ENCODE measurements around the gene LBHD2. TPM values are rescaled to one million over a fixed set of nuclear protein-coding genes. Genes with fewer than 3 reads are reported as not detected.

The LBHD2 gene
- total RNA-seq, 1 experiment from 2014 or later = not detected

DNA sequence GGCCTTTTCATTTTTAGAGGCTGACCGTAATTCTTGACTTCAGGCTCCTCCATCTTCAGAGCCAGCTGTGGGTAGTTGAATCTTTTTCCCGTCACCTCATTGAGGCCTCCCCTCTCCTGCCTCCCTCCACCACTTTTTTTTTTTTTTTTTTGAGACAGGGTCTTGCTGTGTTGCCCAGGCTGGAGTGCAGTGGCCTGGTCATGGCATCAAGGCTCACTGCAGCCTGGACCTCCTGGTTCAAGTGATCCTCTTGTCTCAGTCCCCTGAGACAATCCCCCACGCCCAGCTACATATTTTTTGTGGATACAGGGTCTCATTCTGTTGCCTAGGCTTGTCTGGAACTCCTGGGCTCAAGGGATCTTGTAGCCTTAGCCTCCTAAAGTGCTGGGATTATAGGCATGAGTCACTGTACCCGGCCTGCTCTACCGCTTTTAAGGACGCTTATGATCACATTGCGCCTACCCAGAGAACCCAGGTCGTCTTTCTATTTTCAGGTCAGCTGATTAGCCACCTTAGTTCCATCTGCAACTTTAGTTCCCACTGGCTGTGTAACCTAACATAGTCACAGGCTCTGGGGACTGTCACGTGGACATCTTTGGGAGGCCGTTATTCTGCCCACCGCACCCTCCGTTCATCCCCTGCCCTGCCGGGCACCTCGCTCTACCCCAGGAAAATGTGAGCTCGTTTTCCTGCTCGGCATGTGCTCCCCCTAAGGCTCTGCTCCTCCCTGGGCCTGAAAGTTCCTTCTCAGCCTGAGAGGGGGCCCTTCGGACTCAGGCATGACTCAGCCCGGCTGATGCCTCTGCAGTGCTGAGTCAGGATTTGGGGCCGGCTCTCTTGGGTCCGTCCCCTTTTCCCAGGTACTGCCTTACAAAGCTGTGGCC lies 52.6 kb downstream of the LBHD2 start:
- TF ChIP-seq POLR2AphosphoS5 (IDR thresholded peaks at IDR 0.05; ENCODE audit: low read depth, low read length) (no peak; the same call in 1 of the 2 replicates), SIN3A (IDR thresholded peaks at IDR 0.05; ENCODE audit: borderline replicate concordance, insufficient read depth, low read depth, low read length) (no peak), TCF7L2 (IDR thresholded peaks at IDR 0.05; ENCODE audit: low read depth, low read length) (no peak)
- TF ChIP-seq, protein P1, sequence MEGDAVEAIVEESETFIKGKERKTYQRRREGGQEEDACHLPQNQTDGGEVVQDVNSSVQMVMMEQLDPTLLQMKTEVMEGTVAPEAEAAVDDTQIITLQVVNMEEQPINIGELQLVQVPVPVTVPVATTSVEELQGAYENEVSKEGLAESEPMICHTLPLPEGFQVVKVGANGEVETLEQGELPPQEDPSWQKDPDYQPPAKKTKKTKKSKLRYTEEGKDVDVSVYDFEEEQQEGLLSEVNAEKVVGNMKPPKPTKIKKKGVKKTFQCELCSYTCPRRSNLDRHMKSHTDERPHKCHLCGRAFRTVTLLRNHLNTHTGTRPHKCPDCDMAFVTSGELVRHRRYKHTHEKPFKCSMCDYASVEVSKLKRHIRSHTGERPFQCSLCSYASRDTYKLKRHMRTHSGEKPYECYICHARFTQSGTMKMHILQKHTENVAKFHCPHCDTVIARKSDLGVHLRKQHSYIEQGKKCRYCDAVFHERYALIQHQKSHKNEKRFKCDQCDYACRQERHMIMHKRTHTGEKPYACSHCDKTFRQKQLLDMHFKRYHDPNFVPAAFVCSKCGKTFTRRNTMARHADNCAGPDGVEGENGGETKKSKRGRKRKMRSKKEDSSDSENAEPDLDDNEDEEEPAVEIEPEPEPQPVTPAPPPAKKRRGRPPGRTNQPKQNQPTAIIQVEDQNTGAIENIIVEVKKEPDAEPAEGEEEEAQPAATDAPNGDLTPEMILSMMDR (IDR thresholded peaks at IDR 0.05) = no peak
- TF ChIP-seq, protein P2, sequence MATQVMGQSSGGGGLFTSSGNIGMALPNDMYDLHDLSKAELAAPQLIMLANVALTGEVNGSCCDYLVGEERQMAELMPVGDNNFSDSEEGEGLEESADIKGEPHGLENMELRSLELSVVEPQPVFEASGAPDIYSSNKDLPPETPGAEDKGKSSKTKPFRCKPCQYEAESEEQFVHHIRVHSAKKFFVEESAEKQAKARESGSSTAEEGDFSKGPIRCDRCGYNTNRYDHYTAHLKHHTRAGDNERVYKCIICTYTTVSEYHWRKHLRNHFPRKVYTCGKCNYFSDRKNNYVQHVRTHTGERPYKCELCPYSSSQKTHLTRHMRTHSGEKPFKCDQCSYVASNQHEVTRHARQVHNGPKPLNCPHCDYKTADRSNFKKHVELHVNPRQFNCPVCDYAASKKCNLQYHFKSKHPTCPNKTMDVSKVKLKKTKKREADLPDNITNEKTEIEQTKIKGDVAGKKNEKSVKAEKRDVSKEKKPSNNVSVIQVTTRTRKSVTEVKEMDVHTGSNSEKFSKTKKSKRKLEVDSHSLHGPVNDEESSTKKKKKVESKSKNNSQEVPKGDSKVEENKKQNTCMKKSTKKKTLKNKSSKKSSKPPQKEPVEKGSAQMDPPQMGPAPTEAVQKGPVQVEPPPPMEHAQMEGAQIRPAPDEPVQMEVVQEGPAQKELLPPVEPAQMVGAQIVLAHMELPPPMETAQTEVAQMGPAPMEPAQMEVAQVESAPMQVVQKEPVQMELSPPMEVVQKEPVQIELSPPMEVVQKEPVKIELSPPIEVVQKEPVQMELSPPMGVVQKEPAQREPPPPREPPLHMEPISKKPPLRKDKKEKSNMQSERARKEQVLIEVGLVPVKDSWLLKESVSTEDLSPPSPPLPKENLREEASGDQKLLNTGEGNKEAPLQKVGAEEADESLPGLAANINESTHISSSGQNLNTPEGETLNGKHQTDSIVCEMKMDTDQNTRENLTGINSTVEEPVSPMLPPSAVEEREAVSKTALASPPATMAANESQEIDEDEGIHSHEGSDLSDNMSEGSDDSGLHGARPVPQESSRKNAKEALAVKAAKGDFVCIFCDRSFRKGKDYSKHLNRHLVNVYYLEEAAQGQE (IDR thresholded peaks at IDR 0.05; ENCODE audit: insufficient read depth in 1 of 2, low read depth in 2 of 2, low read length in 1 of 2) = no peak
- intact Hi-C loops (cut with micrococcal nuclease; ENCODE audit: unreplicated experiment) (no loop called here), in situ Hi-C loops (cut with HindIII; ENCODE audit: low pct_unique_long_range_greater_than_20kb, low sequenced_read_pairs) (no loop called here)
- CTCF ChIA-PET = interaction anchor here (0.7 to 1.8 kb wide), 2 partner anchors 32 to 39 kb away, joined by 7 to 9 read pairs; no protein-coding TSS in a partner anchor
- H3K27me3 ChIP-seq (ENCODE audit: control insufficient read depth, insufficient read depth, low read length) = no peaks in the 10 kb centered on the region
- H3K36me3 ChIP-seq (ENCODE audit: control insufficient read depth, insufficient read depth, low read length) = 0 out of 2 replicates have a peak, but pooled peaks cover 2% of the 10 kb centered on the region
- H3K27ac ChIP-seq (ENCODE audit: low read length) = peak overlapping the region; percentile 88
- no peaks in the 10 kb centered on the region for H3K9me3 ChIP-seq (ENCODE audit: control insufficient read depth, insufficient read depth, low read depth, low read length)
- H3K4me3 ChIP-seq (ENCODE audit: low read depth in 2 of 2, low read length in 2 of 2) = no peak overlapping the region
- peak; percentile 37 for ATAC-seq
- peaks cover 62% of the 10 kb centered on the region for H3K4me1 ChIP-seq (ENCODE audit: control insufficient read depth, insufficient read depth, low read length)
- BruUV-seq (replicated peaks) = TSS peak; percentile 85
- POLR2A ChIA-PET = interaction anchor here (0.7 kb wide), 1 partner anchor 86 kb away, joined by 3 read pairs; no protein-coding TSS in a partner anchor
- DNase-seq (ENCODE audit: low read depth, low spot score) = peak; percentile 41

DNA sequence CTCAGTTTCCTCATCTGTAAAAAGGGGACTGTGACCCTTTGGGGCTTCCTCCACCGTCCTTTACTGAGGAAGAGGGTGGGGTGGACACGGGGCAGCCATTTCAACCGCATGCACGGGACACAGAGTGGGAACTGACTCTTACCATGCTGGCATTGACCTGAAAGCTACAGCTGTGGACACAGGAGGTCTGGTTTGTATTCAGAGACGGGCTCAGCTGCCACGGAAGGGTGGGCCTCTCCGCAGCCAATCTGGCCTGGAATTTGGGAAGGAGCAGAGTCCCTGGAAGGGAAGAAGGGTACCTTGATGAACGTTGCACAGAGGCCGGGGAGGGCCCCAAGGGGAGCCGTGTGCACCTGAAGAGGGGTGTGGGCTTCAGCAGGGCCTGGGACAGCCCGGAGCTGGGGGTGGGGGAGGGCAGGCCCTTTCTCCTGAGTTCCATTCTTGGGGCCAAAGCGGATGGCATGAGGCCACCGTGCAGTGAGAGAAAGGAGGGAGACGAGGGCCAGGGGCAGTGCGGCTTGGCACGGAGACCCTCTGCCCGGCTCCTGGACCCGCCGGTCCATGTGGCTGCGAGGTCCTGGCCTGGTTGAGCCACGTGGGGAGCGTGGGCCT lies 53.8 kb downstream of the LBHD2 start:
- no TSS peak for BruUV-seq (replicated peaks)
- TF ChIP-seq SIN3A (IDR thresholded peaks at IDR 0.05; ENCODE audit: borderline replicate concordance, insufficient read depth, low read depth, low read length) (peak; percentile 93), POLR2AphosphoS5 (IDR thresholded peaks at IDR 0.05; ENCODE audit: low read depth, low read length) (peak; percentile 77; the same call in 1 of the 2 replicates), TCF7L2 (IDR thresholded peaks at IDR 0.05; ENCODE audit: low read depth, low read length) (no peak)
- TF ChIP-seq, protein P1 (IDR thresholded peaks at IDR 0.05) = no peak
- TF ChIP-seq, protein P2 (IDR thresholded peaks at IDR 0.05; ENCODE audit: insufficient read depth in 1 of 2, low read depth in 2 of 2, low read length in 1 of 2) = no peak
- ATAC-seq (peak; percentile 51), DNase-seq (ENCODE audit: low read depth, low spot score) (no peak)
- Histone ChIP-seq H3K4me3 (ENCODE audit: low read depth in 2 of 2, low read length in 2 of 2) (no peak overlapping the region), H3K27me3 (ENCODE audit: control insufficient read depth, insufficient read depth, low read length) (no peaks in the 10 kb centered on the region), H3K27ac (ENCODE audit: low read length) (peak overlapping the region; percentile 88), H3K9me3 (ENCODE audit: control insufficient read depth, insufficient read depth, low read depth, low read length) (no peaks in the 10 kb centered on the region), H3K36me3 (ENCODE audit: control insufficient read depth, insufficient read depth, low read length) (0 out of 2 replicates have a peak, but pooled peaks cover 2% of the 10 kb centered on the region), H3K4me1 (ENCODE audit: control insufficient read depth, insufficient read depth, low read length) (peaks cover 64% of the 10 kb centered on the region)
- ChIA-PET CTCF (interaction anchor here (1.8 kb wide), 1 partner anchor 33 kb away, joined by 9 read pairs; no protein-coding TSS in a partner anchor), POLR2A (interaction anchor here (0.5 to 0.6 kb wide), 3 partner anchors 35 to 86 kb away, joined by 4 to 5 read pairs (median 4); no protein-coding TSS in a partner anchor)
- intact Hi-C loops (cut with micrococcal nuclease; ENCODE audit: unreplicated experiment) = no loop called here
- in situ Hi-C loops (cut with HindIII; ENCODE audit: low pct_unique_long_range_greater_than_20kb, low sequenced_read_pairs) = no loop called here

All from Panc1 (cell line).